Cardiac muscle cell (in vitro differentiated cells and primary cell): ENCODE results near the gene SMIM41. TPM values are rescaled to one million over a fixed set of nuclear protein-coding genes. Genes with fewer than 3 reads are reported as not detected.

Experiments
- DNase-seq, 2 donors: peaks; one replicate each; pipeline versions ENCODE4 v3.0.0 to v3.0.0-alpha.2; 2010 to 2017; ENCODE audit warnings: low read depth in 1 of 2, low spot score in 1 of 2
- H3K27ac ChIP-seq: fragments of 200-600 bp; sonication (generic); 2 replicates; pipeline ENCODE4 v1.5.1; 2016
- H3K27me3 ChIP-seq: fragments of 200-600 bp; sonication (generic); 2 replicates; pipeline ENCODE4 v1.6.0; 2016; ENCODE audit warnings: control low read depth
- H3K36me3 ChIP-seq: fragments of 200-600 bp; sonication (generic); 2 replicates; pipeline ENCODE4 v1.5.1; 2016; ENCODE audit warnings: control low read depth
- H3K4me1 ChIP-seq: fragments of 200-600 bp; sonication (generic); 2 replicates; pipeline ENCODE4 v1.8.1; 2017; ENCODE audit warnings: low read depth, mild to moderate bottlenecking, mixed run types
- H3K4me3 ChIP-seq: fragments of 200-600 bp; sonication (generic); 2 replicates; pipeline ENCODE4 v1.5.1; 2016; ENCODE audit warnings: mild to moderate bottlenecking
- H3K9me3 ChIP-seq: fragments of 200-600 bp; sonication (generic); 2 replicates; pipeline ENCODE4 v1.5.1; 2017; ENCODE audit warnings: low read depth, mild to moderate bottlenecking, control low read depth
- polyA plus RNA-seq: library from polyadenylated mRNA; unstranded; fragments of >200 nt; fragmentation: Nextera tagmentation; extraction: Ambion mirVana; gene quantifications from 2 replicates; pipeline ENCODE4 v1.2.1, GENCODE V29; 2016
- total RNA-seq: library from RNA; depleted of rRNA; stranded (reverse); fragments of >200 nt; gene quantifications from 2 replicates; pipeline ENCODE4 v1.2.3, GENCODE V29; 2016
- TF ChIP-seq, protein P1 (sequence below): IDR thresholded peaks from 2 replicates; pipeline ENCODE4 v1.5.1; 2012; ENCODE audit warnings: low read depth, mild to moderate bottlenecking, low read length

Gene SMIM41
- total and polyA plus RNA-seq, 2 experiments from 2014 or later = not detected

DNA sequence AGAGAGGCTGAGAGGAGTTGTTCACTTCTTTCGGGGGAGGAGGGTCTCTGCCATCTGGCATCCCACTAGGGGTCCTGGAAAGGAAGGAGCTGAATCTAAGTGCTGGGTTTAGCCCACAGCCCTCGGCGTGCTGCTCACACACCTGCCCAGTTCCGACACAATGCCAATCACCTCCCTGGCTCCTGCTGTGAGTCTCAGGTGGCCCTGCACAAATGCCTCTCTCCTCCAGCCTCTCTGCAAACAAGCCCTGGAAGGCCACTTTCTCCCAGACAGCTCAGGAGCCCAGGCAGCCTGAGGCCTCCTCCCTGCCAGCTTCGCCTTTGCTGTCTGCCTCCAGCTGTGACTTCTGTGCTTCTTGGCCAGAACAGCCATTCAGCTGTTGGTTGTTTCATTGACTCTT lies 51.2 kb downstream of the SMIM41 start:
- TF ChIP-seq, protein P1, sequence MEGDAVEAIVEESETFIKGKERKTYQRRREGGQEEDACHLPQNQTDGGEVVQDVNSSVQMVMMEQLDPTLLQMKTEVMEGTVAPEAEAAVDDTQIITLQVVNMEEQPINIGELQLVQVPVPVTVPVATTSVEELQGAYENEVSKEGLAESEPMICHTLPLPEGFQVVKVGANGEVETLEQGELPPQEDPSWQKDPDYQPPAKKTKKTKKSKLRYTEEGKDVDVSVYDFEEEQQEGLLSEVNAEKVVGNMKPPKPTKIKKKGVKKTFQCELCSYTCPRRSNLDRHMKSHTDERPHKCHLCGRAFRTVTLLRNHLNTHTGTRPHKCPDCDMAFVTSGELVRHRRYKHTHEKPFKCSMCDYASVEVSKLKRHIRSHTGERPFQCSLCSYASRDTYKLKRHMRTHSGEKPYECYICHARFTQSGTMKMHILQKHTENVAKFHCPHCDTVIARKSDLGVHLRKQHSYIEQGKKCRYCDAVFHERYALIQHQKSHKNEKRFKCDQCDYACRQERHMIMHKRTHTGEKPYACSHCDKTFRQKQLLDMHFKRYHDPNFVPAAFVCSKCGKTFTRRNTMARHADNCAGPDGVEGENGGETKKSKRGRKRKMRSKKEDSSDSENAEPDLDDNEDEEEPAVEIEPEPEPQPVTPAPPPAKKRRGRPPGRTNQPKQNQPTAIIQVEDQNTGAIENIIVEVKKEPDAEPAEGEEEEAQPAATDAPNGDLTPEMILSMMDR = no peak
- Histone ChIP-seq H3K27me3 (no peaks in the 10 kb centered on the region), H3K27ac (no peak overlapping the region), H3K4me3 (no peak overlapping the region), H3K4me1 (no peaks in the 10 kb centered on the region), H3K9me3 (no peaks in the 10 kb centered on the region), H3K36me3 (no peaks in the 10 kb centered on the region)
- DNase-seq = no peak

- Histone ChIP-seq H3K9me3 (no peaks in the 10 kb centered on the region), H3K27me3 (no peaks in the 10 kb centered on the region), H3K4me1 (no peaks in the 10 kb centered on the region), H3K36me3 (no peaks in the 10 kb centered on the region), H3K27ac (no peak overlapping the region), H3K4me3 (no peak overlapping the region)
- TF ChIP-seq, protein P1 = no peak
- no peak for DNase-seq
These were observed 53.3 kb downstream of the SMIM41 start for GRCh38 chr12:52132754-52133161.

DNA sequence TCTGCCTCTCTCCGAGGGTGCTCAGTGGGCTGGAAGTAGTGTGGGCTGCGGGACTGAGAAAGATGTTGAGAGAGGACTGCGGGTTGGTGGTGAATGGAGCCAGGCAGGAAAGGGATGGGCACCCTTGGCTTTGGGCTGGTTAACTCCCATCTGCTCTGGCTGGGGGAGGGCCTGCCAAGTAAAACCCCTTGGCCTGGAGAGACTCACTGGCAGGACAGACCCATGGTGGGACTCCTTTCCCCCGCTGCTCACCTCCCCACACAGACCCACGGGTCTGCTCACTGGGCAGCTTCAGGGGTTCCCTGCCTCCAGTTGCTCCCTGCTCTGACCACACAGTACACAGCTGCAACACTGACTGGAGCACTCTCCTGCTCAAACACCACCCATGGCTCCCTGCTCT lies 58.2 kb downstream of the SMIM41 start:
- no peak overlapping the region for H3K27ac ChIP-seq
- TF ChIP-seq, protein P1 = no peak
- no peaks in the 10 kb centered on the region for H3K36me3 ChIP-seq

DNA sequence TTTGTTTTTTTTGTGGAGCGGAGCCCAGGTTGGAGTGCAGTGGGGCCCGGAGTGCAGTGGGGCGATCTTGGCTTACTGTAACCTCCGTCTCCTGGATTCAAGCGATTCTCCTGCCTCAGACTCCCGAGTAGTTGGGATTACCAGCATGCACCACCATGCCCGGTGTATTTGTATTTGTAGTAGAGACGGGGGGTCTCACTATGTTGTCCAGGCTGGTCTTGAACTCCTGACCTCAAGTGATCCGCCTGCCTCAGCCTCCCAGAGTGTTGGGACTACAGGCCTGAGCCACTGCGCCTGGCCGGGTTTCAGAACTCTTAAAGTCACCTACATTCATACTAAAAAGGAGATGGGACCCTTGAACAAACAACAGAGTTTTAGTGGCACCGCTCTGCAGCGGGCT lies 59.6 kb downstream of the SMIM41 start:
- H3K27me3 ChIP-seq = no peaks in the 10 kb centered on the region
- TF ChIP-seq, protein P1 = no peak
- H3K4me1 ChIP-seq = no peaks in the 10 kb centered on the region
- H3K36me3 ChIP-seq = no peaks in the 10 kb centered on the region
- no peaks in the 10 kb centered on the region for H3K9me3 ChIP-seq
- no peak for DNase-seq
- no peak overlapping the region for H3K4me3 ChIP-seq
- no peak overlapping the region for H3K27ac ChIP-seq

More for the DNA sequence above, 58.2 kb downstream of the SMIM41 start:
- no peak for DNase-seq
- no peak overlapping the region for H3K4me3 ChIP-seq
- H3K27me3 ChIP-seq = no peaks in the 10 kb centered on the region
- H3K4me1 ChIP-seq = no peaks in the 10 kb centered on the region
- H3K9me3 ChIP-seq = no peaks in the 10 kb centered on the region

- Histone ChIP-seq H3K4me3 (no peak overlapping the region), H3K9me3 (no peaks in the 10 kb centered on the region), H3K36me3 (no peaks in the 10 kb centered on the region), H3K27ac (no peak overlapping the region), H3K4me1 (no peaks in the 10 kb centered on the region), H3K27me3 (no peaks in the 10 kb centered on the region)
- DNase-seq = peak in 1 of 2 donors; percentile 50
- TF ChIP-seq, protein P1 = peak; percentile 64
These were observed 60.1 kb downstream of the SMIM41 start for GRCh38 chr12:52139579-52140062.

GRCh38 chr12:52141306-52141705 lies 61.8 kb downstream of the SMIM41 start:
- no peak for DNase-seq
- TF ChIP-seq, protein P1 = no peak
- Histone ChIP-seq H3K27ac (no peak overlapping the region), H3K27me3 (no peaks in the 10 kb centered on the region), H3K36me3 (no peaks in the 10 kb centered on the region), H3K9me3 (no peaks in the 10 kb centered on the region), H3K4me1 (peaks cover 7% of the 10 kb centered on the region), H3K4me3 (no peak overlapping the region)
